HG03139 (cell line): ENCODE measurements around the gene NPIPB9.

Experiments used
- ATAC-seq: cut with Tn5 transposase; IDR thresholded peaks from one replicate; pipeline ENCODE4 v1.9.1; 2021; ENCODE audit not compliant: unreplicated experiment

Gene NPIPB9

GRCh38 chr16:28821874-28822519, 70.4 kb downstream of the NPIPB9 start:
- ATAC-seq = no peak
